Chondrocyte (in vitro differentiated cells): ENCODE data around the gene RPIA. TPM values are rescaled to one million over a fixed set of nuclear protein-coding genes. Genes with fewer than 3 reads are reported as not detected.

Experiments used
- DNase-seq: peaks from one replicate; pipeline ENCODE4 v3.0.0; 2021; ENCODE audit warnings: mixed read lengths, low spot score
- H3K27ac Mint-ChIP-seq: one replicate; pipeline ENCODE4 v1.8.0; 2021; ENCODE audit warnings: mild to moderate bottlenecking, moderate library complexity, mixed read lengths; ENCODE audit not compliant: unreplicated experiment
- H3K27me3 Mint-ChIP-seq: 2 replicates; pipeline ENCODE4 v1.8.0; 2021; ENCODE audit warnings: low read depth, mixed read lengths
- H3K36me3 Mint-ChIP-seq: 2 replicates; pipeline ENCODE4 v1.8.0; 2021; ENCODE audit warnings: low read depth, mixed read lengths
- H3K4me1 Mint-ChIP-seq: 2 replicates; pipeline ENCODE4 v1.8.0; 2021; ENCODE audit warnings: low read depth, mild to moderate bottlenecking, mixed read lengths
- H3K4me3 Mint-ChIP-seq: one replicate; pipeline ENCODE4 v1.8.0; 2021; ENCODE audit warnings: mild to moderate bottlenecking, moderate library complexity, mixed read lengths; ENCODE audit not compliant: unreplicated experiment
- H3K9me3 Mint-ChIP-seq: 2 replicates; pipeline ENCODE4 v1.8.0; 2021; ENCODE audit warnings: low read depth, mixed read lengths
- CTCF ChIP-seq: fragments of 200-600 bp; sonication (generic); IDR thresholded peaks from 2 replicates; pipeline ENCODE4 v1.5.0; 2021; ENCODE audit warnings: antibody characterized with exemption, mild to moderate bottlenecking, moderate library complexity
- total RNA-seq: library from RNA; stranded (reverse); gene quantifications from 3 replicates; pipeline ENCODE4 v1.2.1, GENCODE V29; 2021

Gene RPIA
- total RNA-seq, 1 donor from 2014 or later, result 8.6 TPM

- no peak overlapping the region for H3K4me3 Mint-ChIP-seq
- H3K4me1 Mint-ChIP-seq, result peaks cover 4% of the 10 kb centered on the region
- no peak for DNase-seq
- peaks cover 14% of the 10 kb centered on the region for H3K36me3 Mint-ChIP-seq
- no peak overlapping the region for H3K27ac Mint-ChIP-seq
- H3K9me3 Mint-ChIP-seq, result no peaks in the 10 kb centered on the region
- H3K27me3 Mint-ChIP-seq, result no peaks in the 10 kb centered on the region
- TF ChIP-seq CTCF, result no peak
Measured at GRCh38 chr2:88698498-88699233, 7.2 kb downstream of the RPIA start.

DNA sequence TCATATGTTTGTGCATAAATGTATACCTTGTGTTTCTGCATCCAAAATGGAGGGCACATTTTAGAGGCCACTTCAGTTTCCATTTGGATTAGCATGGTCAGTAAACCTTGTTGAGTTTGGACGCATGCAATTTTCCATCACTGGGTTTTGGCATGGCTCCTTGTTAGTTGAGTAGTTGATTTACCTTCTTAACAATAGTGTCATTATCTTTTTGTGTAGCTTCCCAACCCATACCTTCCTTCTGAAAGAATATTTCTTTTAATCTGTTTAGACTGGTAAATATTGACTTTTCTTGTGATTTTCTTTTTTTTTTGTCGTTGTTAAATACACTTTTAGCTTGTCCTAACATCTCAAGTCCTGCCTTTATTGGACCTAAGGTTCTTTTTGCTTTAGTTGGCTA, 15.5 kb downstream of the RPIA start:
- Mint-ChIP-seq H3K27me3 (no peaks in the 10 kb centered on the region), H3K9me3 (peaks cover 23% of the 10 kb centered on the region), H3K4me3 (no peak overlapping the region), H3K4me1 (peaks cover 9% of the 10 kb centered on the region), H3K27ac (no peak overlapping the region), H3K36me3 (peaks cover 33% of the 10 kb centered on the region)
- no peak for TF ChIP-seq CTCF
- no peak for DNase-seq

GRCh38 chr2:88709181-88709631, 17.7 kb downstream of the RPIA start:
- H3K4me3 Mint-ChIP-seq, result no peak overlapping the region
- peaks cover 19% of the 10 kb centered on the region for H3K9me3 Mint-ChIP-seq
- H3K27ac Mint-ChIP-seq, result no peak overlapping the region
- no peak for DNase-seq
- H3K27me3 Mint-ChIP-seq, result no peaks in the 10 kb centered on the region
- no peak for TF ChIP-seq CTCF
- peaks cover 20% of the 10 kb centered on the region for H3K36me3 Mint-ChIP-seq
- H3K4me1 Mint-ChIP-seq, result peaks cover 9% of the 10 kb centered on the region

GRCh38 chr2:88711289-88711688, 19.8 kb downstream of the RPIA start:
- peaks cover 3% of the 10 kb centered on the region for H3K36me3 Mint-ChIP-seq
- no peak for DNase-seq
- no peaks in the 10 kb centered on the region for H3K9me3 Mint-ChIP-seq
- no peak for TF ChIP-seq CTCF
- H3K4me3 Mint-ChIP-seq, result no peak overlapping the region
- no peak overlapping the region for H3K27ac Mint-ChIP-seq
- peaks cover 9% of the 10 kb centered on the region for H3K4me1 Mint-ChIP-seq
- H3K27me3 Mint-ChIP-seq, result no peaks in the 10 kb centered on the region

GRCh38 chr2:88711897-88712296, 20.4 kb downstream of the RPIA start:
- Mint-ChIP-seq H3K9me3 (no peaks in the 10 kb centered on the region), H3K27me3 (no peaks in the 10 kb centered on the region), H3K4me3 (no peak overlapping the region), H3K27ac (no peak overlapping the region), H3K4me1 (peaks cover 9% of the 10 kb centered on the region), H3K36me3 (peaks cover 3% of the 10 kb centered on the region)
- no peak for DNase-seq
- no peak for TF ChIP-seq CTCF
